ENCODE measurements around the gene NFE2L2.
"Not testable (repeated sequence)": the region's sequence is repeated elsewhere in the genome, so short reads cannot be mapped to it uniquely, and the experiment has no call there.

NFE2L2 gene

GRCh38 chr2:177264693-177265587 lies at the start of gene NFE2L2:
Gene NFE2L2, minus strand, starts transcription at chr2:177264727. Its CDS starts 151 bp downstream, at chr2:177264576.
- peak; percentile 79 for DNase-seq (ENCODE audit: extremely low spot score, insufficient read length, low read depth)
- FAIRE-seq = peak; percentile 84

GRCh38 chr2:177314194-177314593 lies 49.7 kb upstream of the NFE2L2 start:
- no peak for FAIRE-seq
- no peak for DNase-seq (ENCODE audit: extremely low spot score, insufficient read length, low read depth)

GRCh38 chr2:177313162-177313781 lies 48.7 kb upstream of the NFE2L2 start:
- FAIRE-seq (no peak), DNase-seq (ENCODE audit: extremely low spot score, insufficient read length, low read depth) (no peak)

DNA sequence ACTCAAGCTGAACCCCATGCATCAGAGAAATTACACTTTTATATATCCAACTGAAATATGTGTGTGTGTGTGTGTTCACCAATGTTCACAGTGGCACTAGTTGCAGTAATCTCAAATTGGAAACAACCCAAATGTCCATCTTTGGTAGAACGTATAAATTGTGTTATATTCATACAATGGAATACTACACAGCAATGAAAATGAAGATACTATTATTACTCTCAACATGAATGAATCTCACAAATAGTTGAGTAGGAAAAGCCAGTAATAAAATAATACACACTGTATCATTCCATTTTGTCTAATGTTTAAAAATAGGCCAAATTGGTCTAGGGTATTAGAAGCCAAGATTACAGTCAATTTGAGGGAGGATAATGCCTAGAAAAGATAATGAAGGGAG lies 48.0 kb upstream of the NFE2L2 start:
- FAIRE-seq = no peak
- DNase-seq (ENCODE audit: extremely low spot score, insufficient read length, low read depth) = no peak

DNA sequence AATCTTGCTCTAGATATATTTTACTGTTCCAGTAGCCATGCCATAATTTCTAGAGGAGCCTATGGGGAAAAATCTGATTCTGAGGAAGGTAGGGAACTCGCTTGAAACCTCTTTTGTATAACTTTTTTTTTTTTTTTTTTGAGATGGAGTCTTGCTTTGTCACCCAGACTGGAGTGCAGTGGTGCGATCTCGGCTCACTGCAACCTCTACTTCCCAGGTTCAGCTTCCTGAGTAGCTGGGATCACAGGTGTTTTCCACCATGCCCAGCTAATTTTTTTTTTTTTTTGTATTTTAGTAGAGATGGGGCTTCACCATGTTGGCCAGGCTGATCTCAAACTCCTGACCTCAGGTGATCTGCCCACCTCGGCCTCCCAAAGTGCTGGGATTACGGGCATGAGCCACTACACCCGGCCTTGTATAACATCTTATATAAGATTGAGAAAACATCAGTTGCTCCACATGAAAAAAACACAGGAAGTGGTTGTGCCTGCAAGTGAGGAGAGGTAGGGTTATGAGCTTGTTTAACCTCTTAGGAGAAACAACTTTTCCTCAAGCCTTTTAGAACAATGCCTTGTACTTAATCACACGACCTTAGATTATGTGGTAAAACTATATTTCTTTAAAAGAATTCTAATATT lies 45.3 kb upstream of the NFE2L2 start:
- DNase-seq (ENCODE audit: extremely low spot score, insufficient read length, low read depth); FAIRE-seq: not testable (repeated sequence)

GRCh38 chr2:177306550-177306949 lies 42.0 kb upstream of the NFE2L2 start:
- FAIRE-seq = no peak
- DNase-seq (ENCODE audit: extremely low spot score, insufficient read length, low read depth) = no peak

- no peak for FAIRE-seq
- no peak for DNase-seq (ENCODE audit: extremely low spot score, insufficient read length, low read depth)
These were observed 39.4 kb upstream of the NFE2L2 start for GRCh38 chr2:177303939-177304338.

- no peak for FAIRE-seq
These were observed 38.0 kb upstream of the NFE2L2 start for GRCh38 chr2:177302552-177302951.

GRCh38 chr2:177298191-177298590 lies 33.7 kb upstream of the NFE2L2 start:
- FAIRE-seq = no peak

More at GRCh38 chr2:177302552-177302951, 38.0 kb upstream of the NFE2L2 start:
- DNase-seq (ENCODE audit: extremely low spot score, insufficient read length, low read depth) = no peak

GRCh38 chr2:177296040-177296439 lies 31.5 kb upstream of the NFE2L2 start:
- DNase-seq (ENCODE audit: extremely low spot score, insufficient read length, low read depth) (peak; percentile 26), FAIRE-seq (peak; percentile 67)

More at GRCh38 chr2:177298191-177298590, 33.7 kb upstream of the NFE2L2 start:
- DNase-seq (ENCODE audit: extremely low spot score, insufficient read length, low read depth) = no peak

GRCh38 chr2:177295484-177295883 lies 31.0 kb upstream of the NFE2L2 start:
- FAIRE-seq = no peak
- DNase-seq (ENCODE audit: extremely low spot score, insufficient read length, low read depth) = no peak

GRCh38 chr2:177291701-177292100 lies 27.2 kb upstream of the NFE2L2 start:
- no peak for FAIRE-seq
- no peak for DNase-seq (ENCODE audit: extremely low spot score, insufficient read length, low read depth)

- DNase-seq (ENCODE audit: extremely low spot score, insufficient read length, low read depth) (no peak), FAIRE-seq (peak; percentile 85)
These were observed 25.5 kb upstream of the NFE2L2 start for GRCh38 chr2:177289824-177290628.

- FAIRE-seq = no peak
- DNase-seq (ENCODE audit: extremely low spot score, insufficient read length, low read depth) = no peak
These were observed 23.3 kb upstream of the NFE2L2 start for GRCh38 chr2:177287814-177288213.

GRCh38 chr2:177285892-177286715 lies 21.6 kb upstream of the NFE2L2 start:
- no peak for DNase-seq (ENCODE audit: extremely low spot score, insufficient read length, low read depth)
- peak; percentile 18 for FAIRE-seq

GRCh38 chr2:177284531-177284930 lies 20.0 kb upstream of the NFE2L2 start:
- FAIRE-seq (no peak), DNase-seq (ENCODE audit: extremely low spot score, insufficient read length, low read depth) (no peak)

DNA sequence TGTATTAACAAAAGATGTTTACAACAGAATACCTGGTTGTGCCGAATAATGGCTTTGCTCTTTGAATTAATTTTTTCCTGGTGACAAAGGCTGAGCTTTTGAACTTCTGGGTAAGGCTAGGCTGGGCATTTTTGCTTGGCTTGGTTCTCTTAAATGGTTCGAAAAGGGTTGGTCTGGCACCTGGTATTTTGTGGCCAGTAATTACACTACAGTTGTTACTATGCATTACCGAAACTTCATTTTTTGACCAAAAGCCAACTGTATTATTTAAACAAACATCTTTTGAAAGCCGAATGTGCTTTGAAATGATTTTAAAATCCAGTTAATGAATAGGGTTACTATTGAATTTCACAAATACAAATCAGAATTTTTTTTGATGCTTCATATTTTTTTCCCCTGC lies 19.4 kb upstream of the NFE2L2 start:
- no peak for DNase-seq (ENCODE audit: extremely low spot score, insufficient read length, low read depth)
- FAIRE-seq = no peak

DNA sequence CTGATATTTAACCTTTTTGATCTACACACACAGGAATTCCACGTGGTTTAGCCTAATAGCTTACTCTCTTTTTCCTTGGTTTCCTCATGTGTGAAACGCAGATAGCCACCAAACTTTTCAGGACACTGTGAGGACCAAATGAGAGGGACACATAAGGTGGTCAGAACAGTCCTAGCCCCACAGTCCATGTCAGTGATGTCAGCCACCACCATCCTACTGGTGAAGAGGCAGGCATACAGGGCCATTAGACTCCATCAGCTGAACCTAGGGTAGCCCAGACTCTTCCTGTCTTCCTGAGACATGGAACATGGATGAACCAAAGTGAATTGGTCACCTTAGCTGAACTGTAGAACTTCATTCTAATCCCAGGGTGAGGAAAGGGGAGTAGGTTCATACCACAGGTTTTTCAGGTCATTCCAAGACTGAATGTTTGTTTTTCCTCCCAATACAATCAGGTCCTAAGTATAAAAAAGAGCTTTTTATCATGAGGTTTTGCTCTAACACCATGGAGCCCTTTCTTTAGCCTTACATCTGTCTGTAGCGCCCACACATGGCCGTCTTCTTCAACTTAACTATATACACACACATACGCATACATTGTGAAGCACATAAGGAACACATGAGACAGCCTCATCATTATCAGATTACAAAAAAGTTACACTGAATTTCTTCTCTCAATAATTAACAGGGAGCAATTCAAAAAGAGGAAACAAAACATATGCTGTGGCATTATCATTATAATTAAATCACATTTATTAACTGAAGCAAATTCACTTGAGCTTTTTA lies 18.5 kb upstream of the NFE2L2 start:
- FAIRE-seq = no peak
- no peak for DNase-seq (ENCODE audit: extremely low spot score, insufficient read length, low read depth)
